OCI-LY7 (cell line): ENCODE results near the gene SHISA5. TPM values are rescaled to one million over a fixed set of nuclear protein-coding genes. Genes with fewer than 3 reads are reported as not detected.

ENCODE experiments used
- BruUV-seq: library from RNA; stranded (reverse); fragments of 400-500 nt; replicated peaks from 2 replicates; lab custom pipeline; 2021; lab: Mats Ljungman, UMichigan
- CTCF ChIA-PET: fragments of 300-600 bp; sonication (Branson Sonifier 250); formaldehyde crosslinking; loops from one replicate; lab custom pipeline; 2022; ENCODE audit warnings: antibody characterized with exemption; ENCODE audit not compliant: unreplicated experiment; lab: Charles Lee
- POLR2A ChIA-PET: fragments of 300-600 bp; sonication (Branson Sonifier 250); formaldehyde crosslinking; loops from one replicate; lab custom pipeline; 2022; ENCODE audit warnings: antibody characterized with exemption; lab: Charles Lee
- DNase-seq: peaks from one replicate; pipeline ENCODE4 v3.0.0-alpha.2; 2015; ENCODE audit warnings: low spot score
- H2AFZ ChIP-seq: fragments of 200-600 bp; sonication (generic), shearing (Covaris generic); 2 replicates; pipeline ENCODE4 v1.6.1; 2014; ENCODE audit warnings: mild to moderate bottlenecking, antibody characterized with exemption, low read length, moderate library complexity
- H3K27ac ChIP-seq: fragments of 200-600 bp; sonication (generic); 2 replicates; pipeline ENCODE4 v1.5.1; 2014; ENCODE audit warnings: mixed run types, low read depth, mild to moderate bottlenecking, moderate library complexity, low read length, inconsistent platforms; ENCODE audit not compliant: poor library complexity, severe bottlenecking
- H3K36me3 ChIP-seq: fragments of 200-600 bp; sonication (generic); 2 replicates; pipeline ENCODE4 v1.6.1; 2014; ENCODE audit warnings: mild to moderate bottlenecking, antibody characterized with exemption, low read length, moderate library complexity, mixed read lengths; ENCODE audit not compliant: insufficient read depth
- H3K4me1 ChIP-seq: fragments of 200-600 bp; sonication (generic); 2 replicates; pipeline ENCODE4 v1.5.1; 2014; ENCODE audit warnings: mild to moderate bottlenecking, low read length; ENCODE audit not compliant: insufficient read depth, poor library complexity, severe bottlenecking
- H3K4me2 ChIP-seq: fragments of 200-600 bp; sonication (generic); 2 replicates; pipeline ENCODE4 v1.6.1; 2014; ENCODE audit warnings: mild to moderate bottlenecking, low read length
- H3K4me3 ChIP-seq: fragments of 200-600 bp; sonication (generic); 2 replicates; pipeline ENCODE4 v1.5.1; 2014; ENCODE audit warnings: mild to moderate bottlenecking, low read depth, low read length; ENCODE audit not compliant: poor library complexity, severe bottlenecking
- H3K79me2 ChIP-seq: fragments of 200-600 bp; sonication (generic); 2 replicates; pipeline ENCODE4 v1.6.1; 2016; ENCODE audit warnings: low read depth, mild to moderate bottlenecking, low read length, moderate library complexity, mixed read lengths; ENCODE audit not compliant: insufficient read depth
- H3K9me2 ChIP-seq: fragments of 200-600 bp; sonication (generic); 2 replicates; pipeline ENCODE4 v1.6.1; 2016; ENCODE audit warnings: mild to moderate bottlenecking, low read length, mixed read lengths; ENCODE audit not compliant: insufficient read depth
- H3K9me3 ChIP-seq: fragments of 200-600 bp; sonication (generic); 2 replicates; pipeline ENCODE4 v1.6.1; 2014; ENCODE audit warnings: mild to moderate bottlenecking, mixed run types, low read length, mixed read lengths
- H4K20me1 ChIP-seq: fragments of 200-600 bp; sonication (generic); 2 replicates; pipeline ENCODE4 v1.6.1; 2014; ENCODE audit warnings: mild to moderate bottlenecking, antibody characterized with exemption, low read length, moderate library complexity, mixed read lengths; ENCODE audit not compliant: insufficient read depth
- CTCF ChIP-seq: fragments of 200-600 bp; sonication (generic); conservative IDR thresholded peaks from 2 replicates; pipeline ENCODE4 v1.5.1; 2014; ENCODE audit warnings: mild to moderate bottlenecking, antibody characterized with exemption, low read length, moderate library complexity, mixed read lengths
- EZH2phosphoT487 ChIP-seq: fragments of 200-600 bp; sonication (generic); IDR thresholded peaks from 2 replicates; pipeline ENCODE4 v1.6.1; 2018; ENCODE audit warnings: low read depth, borderline replicate concordance, mild to moderate bottlenecking, mixed run types, antibody characterized with exemption, low read length, moderate library complexity, mixed read lengths
- intact Hi-C: fragments of 100-400 bp; cut with micrococcal nuclease; formaldehyde crosslinking; loops from one replicate; pipeline ENCODE4 v1.10.0; 2022; ENCODE audit not compliant: unreplicated experiment
- total RNA-seq, 2 experiments: library from RNA; depleted of rRNA in 1 of 2; stranded (reverse); fragments of >200 nt in 1 of 2; shearing (Covaris generic) in 1 of 2; gene quantifications; 2 replicates each; pipeline ENCODE4 v1.2.3, GENCODE V29; 2014 to 2022

SHISA5 gene
- total RNA-seq, 2 experiments from 2014 or later, result 97.3 to 102 TPM

- no TSS peak for BruUV-seq
- Histone ChIP-seq H3K79me2 (peaks cover 53% of the 10 kb centered on the region), H3K27ac (peak overlapping the region; percentile 20), H3K4me1 (peaks cover 43% of the 10 kb centered on the region), H3K9me2 (no peaks in the 10 kb centered on the region), H3K4me2 (peak overlapping the region; percentile 80), H3K9me3 (no peaks in the 10 kb centered on the region), H4K20me1 (peaks cover 11% of the 10 kb centered on the region), H3K36me3 (peaks cover 46% of the 10 kb centered on the region), H2AFZ (no peak overlapping the region), H3K4me3 (peak overlapping the region; percentile 98)
- ChIA-PET CTCF (no interaction called here), POLR2A (interaction anchor here (1.2 kb wide), 2 partner anchors 12 to 107 kb away, joined by 3 to 4 read pairs; no protein-coding TSS in a partner anchor)
- intact Hi-C loops, result loop anchor here (2.0 to 10.0 kb wide), 3 partner anchors 31 to 357 kb away; partner anchors contain the start of gene SLC26A6
- DNase-seq, result no peak
- TF ChIP-seq CTCF (no peak), EZH2phosphoT487 (no peak)
Measured at GRCh38 chr3:48441940-48442339, 62.0 kb downstream of the SHISA5 start.

DNA sequence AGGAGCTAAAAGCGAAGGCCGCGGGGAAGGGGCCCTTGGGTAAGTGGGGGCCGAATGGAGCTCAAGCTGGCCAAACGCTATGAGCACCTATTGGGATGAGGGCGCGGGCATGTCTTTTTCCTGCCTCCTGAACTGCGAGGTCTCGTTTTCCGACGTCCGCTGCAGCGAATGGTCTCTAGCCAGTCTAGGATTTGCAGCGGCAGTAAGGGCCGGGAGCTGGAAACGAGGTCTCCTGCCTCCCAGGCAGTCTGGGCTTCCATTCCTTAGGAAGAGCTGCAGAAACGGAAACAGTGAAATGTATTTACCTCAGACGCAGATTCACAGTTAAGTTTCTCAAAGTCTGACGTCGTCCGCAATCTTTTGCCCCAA is 63.4 kb downstream of the SHISA5 start:
- Histone ChIP-seq H3K4me2 (peak overlapping the region; percentile 80), H2AFZ (peak overlapping the region; percentile 11; the same call in 1 of the 2 replicates), H3K4me3 (peak overlapping the region; percentile 98), H3K27ac (peak overlapping the region; percentile 77), H3K9me3 (no peaks in the 10 kb centered on the region), H3K4me1 (peaks cover 53% of the 10 kb centered on the region), H3K79me2 (peaks cover 45% of the 10 kb centered on the region), H4K20me1 (peaks cover 14% of the 10 kb centered on the region), H3K9me2 (no peaks in the 10 kb centered on the region), H3K36me3 (peaks cover 43% of the 10 kb centered on the region)
- intact Hi-C loops, result loop anchor here (2.0 to 10.0 kb wide), 3 partner anchors 32 to 356 kb away; partner anchors contain the start of gene SLC26A6
- CTCF ChIA-PET, result no interaction called here
- TF ChIP-seq EZH2phosphoT487 (no peak), CTCF (no peak)
- peak; percentile 22 for DNase-seq
- POLR2A ChIA-PET, result interaction anchor here (0.5 to 2.4 kb wide), 7 partner anchors 11 to 116 kb away, joined by 3 to 16 read pairs (median 5); partner anchors contain the start of gene PFKFB4
- TSS peak; percentile 76 for BruUV-seq
